Trophoblast cell (in vitro differentiated cells and primary cell): ENCODE results near the gene TENM4.
A peak's percentile ranks its signal among the peaks of the same experiment; 100 is the strongest.

Experiments used
- DNase-seq, 2 donors: peaks; one replicate each; pipeline ENCODE4 v3.0.0-alpha.2; 2016
- H2AFZ ChIP-seq: 2 replicates; pipeline ENCODE4 v1.6.1; 2013; ENCODE audit warnings: low read length, moderate library complexity, mild to moderate bottlenecking; ENCODE audit not compliant: insufficient read depth, poor library complexity
- H2AK5ac ChIP-seq: 2 replicates; pipeline ENCODE4 v1.6.1; 2013; ENCODE audit warnings: mild to moderate bottlenecking, low read length
- H2BK120ac ChIP-seq: 2 replicates; pipeline ENCODE4 v1.6.1; 2013; ENCODE audit warnings: low read length, mild to moderate bottlenecking, moderate library complexity; ENCODE audit not compliant: insufficient read depth, poor library complexity
- H2BK12ac ChIP-seq: 2 replicates; pipeline ENCODE4 v1.6.1; 2013; ENCODE audit warnings: mild to moderate bottlenecking, low read length, moderate library complexity
- H2BK5ac ChIP-seq: 2 replicates; pipeline ENCODE4 v1.6.1; 2013; ENCODE audit warnings: low read length, low read depth, moderate library complexity, mild to moderate bottlenecking; ENCODE audit not compliant: poor library complexity
- H3K14ac ChIP-seq: 2 replicates; pipeline ENCODE4 v1.6.1; 2013; ENCODE audit warnings: mild to moderate bottlenecking, low read length
- H3K18ac ChIP-seq: 2 replicates; pipeline ENCODE4 v1.6.1; 2013; ENCODE audit warnings: mild to moderate bottlenecking, low read length
- H3K23ac ChIP-seq: 2 replicates; pipeline ENCODE4 v1.6.1; 2013; ENCODE audit warnings: low read length
- H3K27ac ChIP-seq: 2 replicates; pipeline ENCODE4 v1.5.1; 2013; ENCODE audit warnings: low read depth, mild to moderate bottlenecking, inconsistent platforms, low read length, moderate library complexity
- H3K27me3 ChIP-seq: 2 replicates; pipeline ENCODE4 v1.6.1; 2013; ENCODE audit warnings: inconsistent platforms, mild to moderate bottlenecking, low read length, moderate library complexity; ENCODE audit not compliant: insufficient read depth
- H3K36me3 ChIP-seq, 2 experiments: 1 replicate in 1 of 2; 2 replicates in 1 of 2; pipeline ENCODE4 v1.6.1; 2013; ENCODE audit warnings: low read length in 2 of 2, mild to moderate bottlenecking in 2 of 2, moderate library complexity in 1 of 2; ENCODE audit not compliant: insufficient read depth in 2 of 2, control insufficient read depth in 1 of 2
- H3K4ac ChIP-seq: 2 replicates; pipeline ENCODE4 v1.6.1; 2013; ENCODE audit warnings: low read depth, mild to moderate bottlenecking, low read length, moderate library complexity
- H3K4me1 ChIP-seq, 2 experiments: 1 replicate in 1 of 2; 2 replicates in 1 of 2; pipeline ENCODE4 v1.6.1; 2013; ENCODE audit warnings: low read length in 2 of 2, mild to moderate bottlenecking in 2 of 2, moderate library complexity in 1 of 2; ENCODE audit not compliant: insufficient read depth in 2 of 2, control insufficient read depth in 1 of 2
- H3K4me2 ChIP-seq: 2 replicates; pipeline ENCODE4 v1.6.1; 2013; ENCODE audit warnings: inconsistent platforms, mild to moderate bottlenecking, low read length, moderate library complexity
- H3K4me3 ChIP-seq: 2 replicates; pipeline ENCODE4 v1.5.1; 2013; ENCODE audit warnings: mild to moderate bottlenecking, low read depth, low read length, inconsistent platforms
- H3K79me1 ChIP-seq: one replicate; pipeline ENCODE4 v1.6.1; 2013; ENCODE audit warnings: low read length
- H3K79me2 ChIP-seq: 2 replicates; pipeline ENCODE4 v1.6.1; 2013; ENCODE audit warnings: low read length, mild to moderate bottlenecking; ENCODE audit not compliant: control insufficient read depth, insufficient read depth, poor library complexity
- H3K9ac ChIP-seq: 2 replicates; pipeline ENCODE4 v1.6.1; 2013; ENCODE audit warnings: mild to moderate bottlenecking, low read length
- H3K9me3 ChIP-seq: 2 replicates; pipeline ENCODE4 v1.6.1; 2013; ENCODE audit warnings: low read depth, mild to moderate bottlenecking, control low read depth, inconsistent platforms, low read length; ENCODE audit not compliant: insufficient read depth
- H4K12ac ChIP-seq: 2 replicates; pipeline ENCODE4 v1.6.1; 2013; ENCODE audit warnings: low read depth, mild to moderate bottlenecking, low read length, moderate library complexity
- H4K8ac ChIP-seq: 2 replicates; pipeline ENCODE4 v1.6.1; 2013; ENCODE audit warnings: low read depth, mild to moderate bottlenecking, low read length, moderate library complexity
- H4K91ac ChIP-seq: one replicate; pipeline ENCODE4 v1.6.1; 2013; ENCODE audit warnings: low read depth, mild to moderate bottlenecking, low read length, moderate library complexity
- WGBS: extraction: QIAGEN DNeasy Blood & Tissue Kit; methylation state at CpG from one replicate; pipeline ENCODE4 v1.1.7; 2013; ENCODE audit warnings: missing lambda C conversion rate; ENCODE audit not compliant: insufficient read length, insufficient coverage; ENCODE audit errors: extremely low coverage; 5-methylcytosine and 5-hydroxymethylcytosine counted together

The TENM4 gene

GRCh38 chr11:79155237-79155636 is 285.6 kb downstream of the TENM4 start:
- no peak overlapping the region for H3K4ac ChIP-seq
- no peak overlapping the region for H3K27ac ChIP-seq
- no peak overlapping the region for H3K18ac ChIP-seq
- H2AK5ac ChIP-seq: peak overlapping the region; percentile 59
- WGBS: no CpG with 5 or more reads among the region's 3 CpGs
- no peaks in the 10 kb centered on the region for H3K27me3 ChIP-seq
- H3K9ac ChIP-seq: no peak overlapping the region
- H2BK120ac ChIP-seq: peak overlapping the region; percentile 28
- no peak overlapping the region for H2BK5ac ChIP-seq
- peaks cover 11 to 25% of the 10 kb centered on the region in 2 experiments for H3K4me1 ChIP-seq
- no peak overlapping the region for H3K14ac ChIP-seq
- peaks cover 22% of the 10 kb centered on the region for H3K79me1 ChIP-seq
- H4K91ac ChIP-seq: peak overlapping the region; percentile 80
- H3K9me3 ChIP-seq: peaks cover 2% of the 10 kb centered on the region
- no peak overlapping the region for H4K8ac ChIP-seq
- H3K4me2 ChIP-seq: no peak overlapping the region
- peaks cover 2% of the 10 kb centered on the region for H3K79me2 ChIP-seq
- no peak overlapping the region for H2AFZ ChIP-seq
- no peak for DNase-seq
- no peak overlapping the region for H3K23ac ChIP-seq
- peak overlapping the region; percentile 85 for H2BK12ac ChIP-seq
- no peak overlapping the region for H4K12ac ChIP-seq
- H3K4me3 ChIP-seq: no peak overlapping the region
- H3K36me3 ChIP-seq: no peaks in the 10 kb centered on the region

- H2BK12ac ChIP-seq: no peak overlapping the region
- H3K79me2 ChIP-seq: no peaks in the 10 kb centered on the region
- peaks cover 2% of the 10 kb centered on the region for H3K9me3 ChIP-seq
- H2BK120ac ChIP-seq: no peak overlapping the region
- no peak for DNase-seq
- H3K4ac ChIP-seq: no peak overlapping the region
- H2BK5ac ChIP-seq: no peak overlapping the region
- no peak overlapping the region for H4K12ac ChIP-seq
- no peak overlapping the region for H3K23ac ChIP-seq
- no peak overlapping the region for H3K14ac ChIP-seq
- H4K91ac ChIP-seq: no peak overlapping the region
- no peak overlapping the region for H3K4me3 ChIP-seq
- H3K9ac ChIP-seq: no peak overlapping the region
- H2AFZ ChIP-seq: no peak overlapping the region
- H4K8ac ChIP-seq: no peak overlapping the region
- H3K27me3 ChIP-seq: no peaks in the 10 kb centered on the region
- peaks cover 15% of the 10 kb centered on the region for H3K79me1 ChIP-seq
- H3K4me2 ChIP-seq: no peak overlapping the region
- H2AK5ac ChIP-seq: no peak overlapping the region
- no CpG with 5 or more reads among the region's 4 CpGs for WGBS
- H3K27ac ChIP-seq: no peak overlapping the region
- H3K4me1 ChIP-seq: peaks cover 3 to 17% of the 10 kb centered on the region in 2 experiments
- H3K36me3 ChIP-seq: no peaks in the 10 kb centered on the region
- no peak overlapping the region for H3K18ac ChIP-seq
Measured at GRCh38 chr11:79152511-79152910, 288.3 kb downstream of the TENM4 start.

- Histone ChIP-seq H3K27ac (no peak overlapping the region), H4K8ac (no peak overlapping the region), H3K4ac (no peak overlapping the region), H2BK120ac (no peak overlapping the region), H4K91ac (no peak overlapping the region), H3K14ac (no peak overlapping the region), H3K27me3 (no peaks in the 10 kb centered on the region), H2BK12ac (no peak overlapping the region), H3K4me1 (peaks cover 0 to 11% of the 10 kb centered on the region in 2 experiments), H3K18ac (no peak overlapping the region), H3K79me1 (peaks cover 11% of the 10 kb centered on the region), H3K9me3 (peaks cover 2% of the 10 kb centered on the region), H3K9ac (no peak overlapping the region), H2BK5ac (no peak overlapping the region), H3K23ac (no peak overlapping the region), H3K79me2 (no peaks in the 10 kb centered on the region), H2AK5ac (no peak overlapping the region), H2AFZ (no peak overlapping the region), H4K12ac (no peak overlapping the region), H3K36me3 (no peaks in the 10 kb centered on the region), H3K4me3 (no peak overlapping the region), H3K4me2 (no peak overlapping the region)
- no peak for DNase-seq
- no CpG with 5 or more reads among the region's 3 CpGs for WGBS
Measured at GRCh38 chr11:79151396-79151795, 289.4 kb downstream of the TENM4 start.

GRCh38 chr11:79150966-79151365 is 289.9 kb downstream of the TENM4 start:
- no peak overlapping the region for H4K12ac ChIP-seq
- H4K8ac ChIP-seq: no peak overlapping the region
- H3K27ac ChIP-seq: no peak overlapping the region
- no peak overlapping the region for H2AK5ac ChIP-seq
- no peak overlapping the region for H2BK5ac ChIP-seq
- DNase-seq: no peak
- no peak overlapping the region for H3K4me3 ChIP-seq
- H3K9ac ChIP-seq: no peak overlapping the region
- H3K14ac ChIP-seq: no peak overlapping the region
- H3K18ac ChIP-seq: no peak overlapping the region
- H3K79me1 ChIP-seq: peaks cover 7% of the 10 kb centered on the region
- H3K4me2 ChIP-seq: no peak overlapping the region
- peaks cover 2% of the 10 kb centered on the region for H3K9me3 ChIP-seq
- no peak overlapping the region for H3K4ac ChIP-seq
- H3K23ac ChIP-seq: no peak overlapping the region
- no peak overlapping the region for H4K91ac ChIP-seq
- no peaks in the 10 kb centered on the region for H3K79me2 ChIP-seq
- no peak overlapping the region for H2AFZ ChIP-seq
- H2BK12ac ChIP-seq: no peak overlapping the region
- WGBS: no CpG with 5 or more reads among the region's 3 CpGs
- H2BK120ac ChIP-seq: no peak overlapping the region
- H3K36me3 ChIP-seq: no peaks in the 10 kb centered on the region
- no peaks in the 10 kb centered on the region for H3K27me3 ChIP-seq
- H3K4me1 ChIP-seq: peaks cover 0 to 8% of the 10 kb centered on the region in 2 experiments
